KMS-11 (cell line): ENCODE data around the gene DOK3.

ENCODE experiments used
- H2AFZ ChIP-seq: fragments of 200-600 bp; sonication (generic); 2 replicates; pipeline ENCODE4 v1.6.1; 2016; ENCODE audit warnings: antibody characterized with exemption, mixed run types, low read depth
- H3K27ac ChIP-seq: fragments of 200-600 bp; sonication (generic); 2 replicates; pipeline ENCODE4 v1.6.1; 2016; ENCODE audit warnings: mild to moderate bottlenecking, mixed run types
- H3K27me3 ChIP-seq: fragments of 200-600 bp; sonication (generic); 2 replicates; pipeline ENCODE4 v1.6.1; 2017; ENCODE audit warnings: mild to moderate bottlenecking, low read depth, mixed run types, moderate library complexity; ENCODE audit not compliant: insufficient read depth
- H3K36me3 ChIP-seq: fragments of 200-600 bp; sonication (generic); 2 replicates; pipeline ENCODE4 v1.6.1; 2017; ENCODE audit warnings: mild to moderate bottlenecking, mixed run types; ENCODE audit not compliant: insufficient read depth
- H3K4me1 ChIP-seq: fragments of 200-600 bp; sonication (generic); 2 replicates; pipeline ENCODE4 v1.6.1; 2016; ENCODE audit warnings: mild to moderate bottlenecking, low read depth, mixed run types; ENCODE audit not compliant: poor library complexity, severe bottlenecking
- H3K4me2 ChIP-seq: fragments of 200-600 bp; sonication (generic); 2 replicates; pipeline ENCODE4 v1.7.0; 2016; ENCODE audit warnings: mild to moderate bottlenecking, mixed run types
- H3K4me3 ChIP-seq: fragments of 200-600 bp; sonication (generic); IDR thresholded peaks from 2 replicates; pipeline ENCODE4 v1.6.1; 2017; ENCODE audit warnings: low read depth, low read length, mixed read lengths; ENCODE audit not compliant: insufficient read depth
- H3K79me2 ChIP-seq: fragments of 200-600 bp; sonication (generic); 2 replicates; pipeline ENCODE4 v1.6.1; 2016; ENCODE audit warnings: low read depth, mixed run types; ENCODE audit not compliant: insufficient read depth
- H3K9ac ChIP-seq: fragments of 200-600 bp; sonication (generic); 2 replicates; pipeline ENCODE4 v1.6.1; 2016; ENCODE audit warnings: mild to moderate bottlenecking, mixed run types
- H4K20me1 ChIP-seq: fragments of 200-600 bp; sonication (generic); 2 replicates; pipeline ENCODE4 v1.6.1; 2016; ENCODE audit warnings: mild to moderate bottlenecking, mixed run types; ENCODE audit not compliant: insufficient read depth
- TF ChIP-seq, protein P1 (sequence below): fragments of 200-600 bp; sonication (generic); conservative IDR thresholded peaks from 2 replicates; pipeline ENCODE4 v1.6.1; 2017; ENCODE audit warnings: low read depth, mild to moderate bottlenecking, antibody characterized with exemption, low read length, moderate library complexity, mixed read lengths

Gene DOK3, protein sequence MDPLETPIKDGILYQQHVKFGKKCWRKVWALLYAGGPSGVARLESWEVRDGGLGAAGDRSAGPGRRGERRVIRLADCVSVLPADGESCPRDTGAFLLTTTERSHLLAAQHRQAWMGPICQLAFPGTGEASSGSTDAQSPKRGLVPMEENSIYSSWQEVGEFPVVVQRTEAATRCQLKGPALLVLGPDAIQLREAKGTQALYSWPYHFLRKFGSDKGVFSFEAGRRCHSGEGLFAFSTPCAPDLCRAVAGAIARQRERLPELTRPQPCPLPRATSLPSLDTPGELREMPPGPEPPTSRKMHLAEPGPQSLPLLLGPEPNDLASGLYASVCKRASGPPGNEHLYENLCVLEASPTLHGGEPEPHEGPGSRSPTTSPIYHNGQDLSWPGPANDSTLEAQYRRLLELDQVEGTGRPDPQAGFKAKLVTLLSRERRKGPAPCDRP

DNA sequence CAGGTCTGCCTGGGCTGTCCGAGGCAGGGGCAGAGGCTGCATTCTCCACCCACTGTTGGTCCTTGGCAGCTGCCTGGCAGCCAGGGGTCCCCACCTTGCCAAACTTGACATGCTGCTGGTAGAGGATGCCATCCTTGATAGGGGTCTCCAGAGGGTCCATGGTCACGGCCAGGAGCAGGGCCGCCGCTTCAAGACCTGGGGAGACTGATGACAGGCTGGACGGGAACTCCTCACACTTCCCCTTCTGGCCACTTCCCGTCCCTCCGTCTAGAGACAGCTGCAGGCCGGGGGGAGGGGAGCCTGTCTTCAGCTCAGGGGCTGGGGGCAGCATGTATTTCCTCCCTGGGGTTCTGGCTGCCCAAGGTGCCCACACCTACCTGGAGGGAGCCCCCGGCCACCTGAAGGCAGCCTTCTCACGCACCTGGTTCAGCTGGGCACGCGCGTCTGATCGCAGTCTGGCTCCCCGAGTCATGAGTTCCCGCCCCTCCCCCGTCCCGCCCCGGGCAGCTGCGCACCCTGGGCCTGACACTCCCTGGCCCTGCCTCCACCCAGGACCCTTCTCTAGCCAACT lies at the start of gene DOK3:
TSS of gene DOK3 (minus strand) at position 446 of the 571 bp plus-strand sequence. CDS start at position 160, 286 bp downstream.
- Histone ChIP-seq H2AFZ (no peak within 1 kb of the TSS), H3K4me1 (no peaks in the 10 kb centered on the region), H3K27ac (no peak within 1 kb of the TSS), H3K4me3 (no peak within 1 kb of the TSS), H4K20me1 (no peaks in the 10 kb centered on the region), H3K27me3 (no peaks in the 10 kb centered on the region), H3K79me2 (no peaks in the 10 kb centered on the region), H3K9ac (no peak within 1 kb of the TSS), H3K36me3 (no peaks in the 10 kb centered on the region), H3K4me2 (no peak within 1 kb of the TSS)
- TF ChIP-seq, protein P1, sequence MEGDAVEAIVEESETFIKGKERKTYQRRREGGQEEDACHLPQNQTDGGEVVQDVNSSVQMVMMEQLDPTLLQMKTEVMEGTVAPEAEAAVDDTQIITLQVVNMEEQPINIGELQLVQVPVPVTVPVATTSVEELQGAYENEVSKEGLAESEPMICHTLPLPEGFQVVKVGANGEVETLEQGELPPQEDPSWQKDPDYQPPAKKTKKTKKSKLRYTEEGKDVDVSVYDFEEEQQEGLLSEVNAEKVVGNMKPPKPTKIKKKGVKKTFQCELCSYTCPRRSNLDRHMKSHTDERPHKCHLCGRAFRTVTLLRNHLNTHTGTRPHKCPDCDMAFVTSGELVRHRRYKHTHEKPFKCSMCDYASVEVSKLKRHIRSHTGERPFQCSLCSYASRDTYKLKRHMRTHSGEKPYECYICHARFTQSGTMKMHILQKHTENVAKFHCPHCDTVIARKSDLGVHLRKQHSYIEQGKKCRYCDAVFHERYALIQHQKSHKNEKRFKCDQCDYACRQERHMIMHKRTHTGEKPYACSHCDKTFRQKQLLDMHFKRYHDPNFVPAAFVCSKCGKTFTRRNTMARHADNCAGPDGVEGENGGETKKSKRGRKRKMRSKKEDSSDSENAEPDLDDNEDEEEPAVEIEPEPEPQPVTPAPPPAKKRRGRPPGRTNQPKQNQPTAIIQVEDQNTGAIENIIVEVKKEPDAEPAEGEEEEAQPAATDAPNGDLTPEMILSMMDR, result no peak

DNA sequence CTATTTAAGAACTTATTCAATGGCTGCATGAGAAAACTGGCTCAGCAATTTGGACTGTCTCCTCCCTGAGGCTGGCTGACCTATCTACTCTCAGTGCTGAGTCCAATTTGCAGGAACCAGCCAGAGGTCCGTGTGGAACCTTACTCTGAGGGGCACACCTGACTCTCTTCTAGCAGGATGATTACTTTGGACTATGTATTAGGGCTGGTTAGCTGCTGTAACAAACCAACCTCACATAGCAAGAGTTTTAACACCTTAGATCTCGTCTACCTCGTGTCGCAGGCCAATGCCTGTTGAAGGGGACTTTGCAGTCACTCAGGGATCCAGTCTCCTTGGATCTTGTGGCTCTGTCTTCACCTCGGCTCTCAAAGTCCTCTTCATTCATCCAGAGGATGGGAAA lies 48.2 kb upstream of the DOK3 start:
- peaks cover 12% of the 10 kb centered on the region for H3K4me1 ChIP-seq
- TF ChIP-seq, protein P1, result no peak
- H3K36me3 ChIP-seq, result no peaks in the 10 kb centered on the region
- H3K27me3 ChIP-seq, result no peaks in the 10 kb centered on the region
- no peak overlapping the region for H3K27ac ChIP-seq
- no peak overlapping the region for H3K9ac ChIP-seq
- no peak overlapping the region for H3K4me2 ChIP-seq
- H2AFZ ChIP-seq, result no peak overlapping the region
- H3K4me3 ChIP-seq, result no peak overlapping the region
- H4K20me1 ChIP-seq, result no peaks in the 10 kb centered on the region
- peaks cover 9% of the 10 kb centered on the region; the same call in 1 of the 2 replicates for H3K79me2 ChIP-seq

DNA sequence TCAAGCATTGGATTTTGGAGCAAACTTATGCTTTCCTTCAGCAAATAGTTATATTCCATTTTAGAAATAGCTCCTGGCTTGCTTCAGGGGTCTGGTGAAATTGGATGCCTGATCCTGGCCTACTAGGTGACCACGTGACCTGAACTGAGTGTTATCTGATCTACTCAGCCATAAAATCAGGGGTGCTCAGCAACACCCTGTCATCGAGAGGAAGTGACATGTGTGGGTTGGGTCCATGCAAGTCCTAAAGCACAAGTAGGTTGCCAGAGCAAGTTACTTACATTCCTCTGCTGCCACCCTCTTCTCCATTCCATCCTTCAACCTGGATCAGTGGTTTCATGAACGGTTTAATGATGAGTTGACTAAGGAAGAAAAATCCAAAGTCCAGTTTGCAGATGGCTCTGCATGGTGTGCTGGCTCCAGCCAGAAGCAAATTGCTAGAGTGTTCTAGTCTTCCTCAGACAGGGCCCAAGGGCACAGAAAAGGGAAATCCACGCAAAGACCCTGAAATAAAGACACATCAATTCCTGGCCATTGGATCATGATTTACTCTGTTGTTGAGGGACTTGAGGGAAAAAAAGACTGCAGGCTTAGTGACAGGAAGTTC lies 47.5 kb upstream of the DOK3 start:
- Histone ChIP-seq H3K27me3 (no peaks in the 10 kb centered on the region), H3K9ac (no peak overlapping the region), H3K36me3 (no peaks in the 10 kb centered on the region), H3K4me1 (peaks cover 13% of the 10 kb centered on the region), H3K79me2 (peaks cover 15% of the 10 kb centered on the region; the same call in 1 of the 2 replicates), H3K4me3 (no peak overlapping the region), H3K27ac (no peak overlapping the region), H4K20me1 (no peaks in the 10 kb centered on the region), H2AFZ (no peak overlapping the region), H3K4me2 (no peak overlapping the region)
- TF ChIP-seq, protein P1, result no peak

DNA sequence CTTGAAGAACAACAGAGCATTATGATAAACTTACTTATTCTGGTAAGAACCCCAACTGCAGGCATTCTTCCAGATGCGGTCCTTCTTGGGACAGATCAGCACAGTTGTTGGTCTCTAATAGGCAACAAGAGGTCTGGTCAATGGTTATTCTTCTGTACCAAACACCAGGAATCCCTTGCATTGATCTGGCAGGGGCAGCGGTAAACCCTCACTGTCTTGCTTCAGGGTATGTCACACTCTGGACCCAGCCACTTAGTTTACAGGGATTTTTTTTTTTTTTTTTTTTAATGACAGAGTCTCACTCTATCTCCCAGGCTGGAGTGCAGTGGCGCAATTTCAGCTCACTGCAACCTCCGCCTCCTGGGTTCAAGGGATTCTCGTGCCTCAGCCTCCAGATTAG lies 46.0 kb upstream of the DOK3 start:
- TF ChIP-seq, protein P1, result no peak
- H3K4me1 ChIP-seq, result peaks cover 13% of the 10 kb centered on the region

More for the DNA sequence above, 46.0 kb upstream of the DOK3 start:
- H3K4me3 ChIP-seq, result no peak overlapping the region
- H3K79me2 ChIP-seq, result peaks cover 15% of the 10 kb centered on the region; the same call in 1 of the 2 replicates
- no peaks in the 10 kb centered on the region for H4K20me1 ChIP-seq
- no peaks in the 10 kb centered on the region for H3K36me3 ChIP-seq
- H2AFZ ChIP-seq, result no peak overlapping the region
- no peak overlapping the region for H3K27ac ChIP-seq
- no peak overlapping the region for H3K9ac ChIP-seq
- no peaks in the 10 kb centered on the region for H3K27me3 ChIP-seq
- H3K4me2 ChIP-seq, result no peak overlapping the region
